Posterior cingulate gyrus (tissue), 11 donors: ENCODE results near the gene BCKDHB.

ENCODE experiments used
- DNase-seq, 10 donors: peaks; one replicate each; pipeline versions ENCODE4 v3.0.0 to v3.0.0-alpha.2; 2020 to 2021; ENCODE audit warnings: mixed read lengths in 3 of 10
- intact Hi-C: fragments of 100-400 bp; cut with DNase I; formaldehyde crosslinking; loops from one replicate; pipeline ENCODE4 v1.15.1; 2023

The BCKDHB gene

DNA sequence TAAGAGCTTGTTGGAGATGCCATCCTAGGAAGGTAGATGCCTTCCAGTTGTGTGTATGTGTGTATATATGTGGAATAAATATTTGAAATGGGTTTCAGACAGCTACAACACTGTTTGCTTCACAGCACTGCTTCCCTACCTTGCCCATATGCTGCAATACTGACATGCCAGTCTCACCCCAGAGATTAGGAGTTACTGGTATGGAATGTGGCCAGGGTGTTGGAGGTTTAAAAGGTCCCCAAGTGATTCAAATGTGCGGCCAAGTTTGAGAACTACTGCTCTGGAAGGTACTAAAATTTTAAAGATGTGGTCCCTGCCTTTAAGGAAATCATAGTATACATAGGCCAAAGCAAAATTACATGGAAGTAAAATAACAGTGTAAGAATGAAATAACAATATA is 39.5 kb downstream of the BCKDHB start:
- intact Hi-C loops = no loop called here
- no peak for DNase-seq

- DNase-seq = no peak
- intact Hi-C loops = no loop called here
Observed at GRCh38 chr6:80148220-80148619, 41.7 kb downstream of the BCKDHB start.

GRCh38 chr6:80151635-80152034 is 45.2 kb downstream of the BCKDHB start:
- no peak for DNase-seq
- intact Hi-C loops = no loop called here

DNA sequence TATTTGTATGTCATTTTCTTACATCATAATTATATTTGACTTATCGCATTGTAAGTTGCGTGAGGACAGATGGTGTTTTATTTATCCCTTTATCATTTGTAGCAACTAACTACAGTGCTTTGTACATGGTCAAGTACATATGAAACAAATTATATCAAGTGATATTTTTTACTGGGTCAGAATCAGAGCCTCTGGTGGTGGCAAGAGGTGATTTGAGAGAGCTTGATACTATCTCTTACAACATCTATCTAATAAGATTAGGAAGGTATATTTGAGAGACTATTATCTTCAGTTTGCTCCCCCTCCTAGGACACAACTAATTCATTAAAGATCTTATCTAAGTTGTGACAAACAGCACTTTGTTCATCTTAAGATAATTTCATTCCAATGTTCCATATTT is 47.7 kb downstream of the BCKDHB start:
- DNase-seq = no peak
- intact Hi-C loops = no loop called here

DNA sequence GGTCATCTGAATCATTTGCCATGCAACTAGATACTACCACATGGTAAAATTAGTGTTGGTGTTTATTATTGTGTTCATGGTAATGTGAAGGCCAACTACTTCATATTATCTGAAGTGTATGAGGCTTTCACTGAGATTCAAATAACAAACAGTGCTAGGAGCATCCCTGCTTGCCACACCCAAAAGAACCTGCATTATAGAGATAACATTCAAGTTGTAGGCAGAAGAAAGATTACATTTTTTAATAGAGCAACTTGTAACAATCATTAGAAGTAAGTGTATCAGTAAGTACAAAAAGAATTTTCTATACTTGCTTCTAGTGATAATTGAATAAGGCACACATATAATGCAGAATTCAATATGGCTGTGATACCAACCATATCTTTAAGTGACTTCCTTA is 49.8 kb downstream of the BCKDHB start:
- intact Hi-C loops = no loop called here
- no peak for DNase-seq

GRCh38 chr6:80158478-80158989 is 52.1 kb downstream of the BCKDHB start:
- intact Hi-C loops = no loop called here

DNA sequence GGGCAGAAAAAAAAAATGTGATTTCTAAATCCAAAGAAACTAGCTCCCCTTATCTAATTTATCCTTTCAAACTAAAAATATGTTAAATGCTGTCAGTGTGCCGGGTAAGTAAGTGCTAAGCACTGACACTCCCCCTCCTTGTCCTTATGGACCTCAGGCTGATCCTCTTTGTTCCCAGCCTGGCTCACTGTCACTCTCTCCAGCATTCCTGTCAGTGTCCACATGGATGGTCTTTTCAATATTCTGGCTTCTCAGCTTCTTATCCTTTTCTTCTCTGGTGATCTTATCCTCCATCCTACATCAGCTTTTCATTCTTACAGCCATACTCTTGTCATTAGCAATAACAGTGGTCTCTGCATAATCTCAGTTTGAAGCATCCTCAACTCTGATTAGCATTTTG is 55.0 kb downstream of the BCKDHB start:
- intact Hi-C loops = no loop called here

More at GRCh38 chr6:80158478-80158989, 52.1 kb downstream of the BCKDHB start:
- no peak for DNase-seq

DNA sequence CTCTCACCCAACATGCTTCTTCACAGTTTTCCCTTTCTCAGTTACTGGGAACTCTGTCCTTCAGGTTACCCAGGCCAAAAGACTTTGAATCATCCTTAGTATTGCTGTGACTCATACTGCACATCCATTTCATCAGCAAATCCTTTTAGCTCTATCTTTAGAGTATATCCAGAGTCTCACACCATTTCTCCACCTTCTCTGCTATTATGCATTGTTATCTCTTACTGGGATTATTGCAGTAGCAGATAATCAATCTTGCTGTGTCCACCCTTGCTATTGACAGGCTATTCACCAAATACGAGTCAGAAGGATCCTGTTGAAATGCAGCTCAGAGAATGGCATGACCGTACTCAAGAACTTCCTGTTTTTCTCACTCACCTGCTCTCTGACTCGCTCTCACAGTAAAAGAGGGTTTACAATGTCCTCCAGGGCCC is 57.3 kb downstream of the BCKDHB start:
- intact Hi-C loops = no loop called here

More for the DNA sequence above, 55.0 kb downstream of the BCKDHB start:
- DNase-seq = no peak

GRCh38 chr6:80165143-80165542 is 58.7 kb downstream of the BCKDHB start:
- intact Hi-C loops = no loop called here

More for the DNA sequence above, 57.3 kb downstream of the BCKDHB start:
- DNase-seq = no peak

DNA sequence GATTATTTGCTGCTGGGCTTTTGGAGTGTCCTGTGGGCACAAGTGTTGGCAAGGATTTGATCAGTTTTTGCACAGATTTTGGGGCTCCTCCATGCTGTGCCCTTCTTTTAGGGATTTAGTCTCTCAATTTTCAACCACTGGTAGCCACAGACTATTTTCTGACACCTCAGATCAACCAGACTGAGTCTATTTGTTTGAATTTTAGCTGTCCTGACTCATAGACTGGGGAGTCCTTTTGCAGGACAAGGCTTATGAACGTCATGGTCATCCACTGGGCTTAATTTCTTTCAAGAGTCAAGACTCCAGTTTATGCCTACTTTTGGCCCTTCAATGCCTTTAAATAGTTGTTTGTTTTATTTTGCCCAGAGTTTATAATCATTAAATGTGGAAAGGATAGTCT is 59.3 kb downstream of the BCKDHB start:
- intact Hi-C loops = no loop called here
- no peak for DNase-seq

More at GRCh38 chr6:80165143-80165542, 58.7 kb downstream of the BCKDHB start:
- no peak for DNase-seq

DNA sequence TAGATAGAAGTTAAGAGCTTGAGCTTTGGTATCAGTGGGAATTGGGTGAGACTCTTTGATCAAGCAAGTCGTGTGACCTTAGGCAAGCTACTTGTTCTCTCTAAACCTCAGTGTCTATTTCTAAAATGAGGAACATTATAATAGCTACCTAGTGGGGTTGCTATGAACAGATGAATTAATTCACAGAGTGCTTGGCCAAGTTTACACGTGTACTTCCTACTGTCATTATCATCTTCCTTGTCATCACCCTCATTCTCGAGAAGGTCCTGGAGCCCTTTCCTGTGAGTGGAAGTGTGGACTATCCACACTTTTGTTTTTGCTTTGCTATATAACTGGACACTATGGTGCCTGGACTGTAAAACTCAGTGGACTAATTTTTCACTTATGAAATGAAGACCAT is 64.0 kb downstream of the BCKDHB start:
- intact Hi-C loops = no loop called here

DNA sequence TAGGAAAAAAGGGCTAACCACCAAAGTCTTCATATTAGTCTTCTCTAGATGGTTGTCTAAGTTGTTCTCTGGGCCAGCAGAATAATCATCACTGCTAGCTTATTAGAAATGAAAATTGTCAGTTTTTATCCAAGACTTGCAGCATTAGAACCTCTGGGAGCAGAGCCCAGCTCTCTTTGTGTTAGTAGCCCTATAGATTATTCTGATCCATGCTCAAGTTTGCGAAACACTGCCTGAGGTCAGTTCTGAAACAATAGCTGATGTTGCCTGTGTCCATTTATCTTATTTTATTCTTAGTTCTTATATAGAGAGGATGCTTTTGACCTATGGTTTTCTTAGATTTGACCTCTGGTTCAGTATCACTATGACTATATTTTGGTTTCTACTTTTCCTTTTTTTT is 66.9 kb downstream of the BCKDHB start:
- intact Hi-C loops = no loop called here
- DNase-seq = no peak

More for the DNA sequence above, 64.0 kb downstream of the BCKDHB start:
- no peak for DNase-seq

- intact Hi-C loops = no loop called here
- no peak for DNase-seq
Observed at GRCh38 chr6:80174900-80175572, 68.6 kb downstream of the BCKDHB start.

- intact Hi-C loops = no loop called here
- DNase-seq = no peak
Observed at GRCh38 chr6:80179695-80180094, 73.2 kb downstream of the BCKDHB start.

GRCh38 chr6:80181352-80182081 is 75.0 kb downstream of the BCKDHB start:
- intact Hi-C loops = no loop called here
- DNase-seq = no peak

DNA sequence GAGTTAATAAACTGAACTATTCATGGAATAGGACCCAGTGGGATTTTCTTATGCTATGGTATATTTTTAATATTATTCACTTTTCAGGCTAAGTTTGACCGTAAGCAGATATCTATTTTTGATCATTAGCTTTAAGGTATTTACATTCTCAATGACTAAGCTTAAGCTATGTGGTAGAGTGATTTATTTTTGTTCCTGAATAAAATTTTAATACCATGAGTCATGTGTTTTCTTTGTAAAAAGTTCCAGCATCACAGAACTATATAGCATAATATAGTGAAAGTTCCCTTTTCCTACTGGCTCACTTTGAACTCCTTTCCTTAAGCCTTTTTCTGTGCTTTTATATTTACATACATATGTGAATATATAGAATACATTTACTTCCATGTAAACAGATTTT is 75.8 kb downstream of the BCKDHB start:
- DNase-seq = no peak

DNA sequence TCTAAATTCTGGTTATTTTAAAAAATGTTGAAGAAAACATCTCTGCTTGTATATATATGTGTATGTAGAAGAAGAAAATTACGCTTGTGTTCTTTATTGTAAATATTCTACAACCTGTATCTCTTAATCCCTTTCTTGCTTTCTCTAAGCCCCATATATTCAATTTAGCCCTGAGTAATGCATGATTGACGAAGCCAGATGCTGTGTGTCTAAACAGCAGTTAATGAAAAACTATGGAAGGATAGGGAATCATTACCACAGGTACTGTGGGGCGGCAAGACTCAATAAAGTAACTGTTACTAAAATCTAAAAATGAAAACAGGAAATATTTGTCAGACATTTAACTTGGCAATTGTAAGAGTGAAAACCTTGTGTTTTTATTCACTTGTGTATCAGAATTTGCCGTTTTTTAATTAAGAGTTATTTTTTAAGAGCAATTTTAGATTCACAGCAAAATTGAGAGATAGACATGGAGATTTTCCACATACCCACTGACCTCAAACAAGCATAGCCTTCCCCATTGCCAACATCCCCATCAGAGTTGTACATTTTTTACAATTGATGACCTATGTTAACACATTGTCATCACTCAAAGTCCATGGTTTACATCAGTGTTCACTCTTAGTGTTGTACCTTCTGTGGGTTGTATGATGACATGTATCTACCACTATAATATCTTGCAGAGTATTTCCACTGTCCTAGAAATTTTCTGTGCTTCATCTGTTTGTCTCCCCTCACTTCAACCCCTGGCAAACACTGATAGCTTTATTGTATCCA is 76.7 kb downstream of the BCKDHB start:
- DNase-seq = no peak
- intact Hi-C loops = no loop called here

More for the DNA sequence above, 75.8 kb downstream of the BCKDHB start:
- intact Hi-C loops = no loop called here

GRCh38 chr6:80185492-80185891 is 79.0 kb downstream of the BCKDHB start:
- no peak for DNase-seq
- intact Hi-C loops = no loop called here

- DNase-seq = no peak
- intact Hi-C loops = no loop called here
Observed at GRCh38 chr6:80186082-80186481, 79.6 kb downstream of the BCKDHB start.

DNA sequence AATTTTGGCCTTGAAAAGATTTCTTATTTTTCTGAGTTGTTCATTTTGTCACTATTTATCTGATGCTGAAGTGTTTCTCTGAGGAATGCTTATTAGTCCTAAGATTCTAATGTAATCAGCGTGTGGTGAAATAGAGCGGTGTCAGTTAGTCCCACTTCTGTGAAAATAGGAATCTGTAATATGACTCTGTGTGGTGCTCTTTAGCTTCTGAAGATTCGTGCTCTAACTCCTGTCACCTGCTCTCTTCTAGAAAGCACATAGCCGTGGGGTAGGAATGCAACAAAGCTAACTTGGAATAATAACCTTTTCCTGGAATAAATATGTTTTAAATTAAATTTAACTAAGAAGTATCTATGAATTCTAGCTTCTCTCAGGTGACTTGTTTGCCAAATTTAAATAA is 90.4 kb downstream of the BCKDHB start:
- no peak for DNase-seq
- intact Hi-C loops = no loop called here

DNA sequence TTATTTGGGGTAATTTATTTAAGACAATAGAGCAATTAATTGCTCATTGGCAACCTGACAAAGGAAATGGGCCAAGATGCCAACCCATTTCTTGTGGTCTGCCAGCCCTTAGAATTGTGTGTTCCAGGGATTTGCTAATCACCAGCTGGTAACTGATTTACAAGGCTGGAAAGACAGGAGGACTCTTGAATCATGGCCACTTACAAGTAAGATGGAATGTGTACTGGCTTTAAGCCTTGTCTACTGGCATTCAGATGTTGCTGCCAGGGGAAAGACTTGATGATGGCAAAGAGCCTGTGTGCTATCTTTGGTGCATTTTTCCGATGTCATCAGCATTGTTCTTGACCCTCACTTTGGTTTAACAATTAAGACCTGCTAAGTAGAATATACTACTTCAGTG is 91.0 kb downstream of the BCKDHB start:
- intact Hi-C loops = no loop called here

More for the DNA sequence above, 91.0 kb downstream of the BCKDHB start:
- no peak for DNase-seq
